NCI-H345 treated with DMSO at 0.1 percent for 48 hours (cell line): ENCODE results near the gene BAK1.

ENCODE experiments used
- DNase-seq: peaks from one replicate; lab custom pipeline; 2025; ENCODE audit not compliant: unreplicated experiment; lab: John Stamatoyannopoulos, UW

The BAK1 gene

DNA sequence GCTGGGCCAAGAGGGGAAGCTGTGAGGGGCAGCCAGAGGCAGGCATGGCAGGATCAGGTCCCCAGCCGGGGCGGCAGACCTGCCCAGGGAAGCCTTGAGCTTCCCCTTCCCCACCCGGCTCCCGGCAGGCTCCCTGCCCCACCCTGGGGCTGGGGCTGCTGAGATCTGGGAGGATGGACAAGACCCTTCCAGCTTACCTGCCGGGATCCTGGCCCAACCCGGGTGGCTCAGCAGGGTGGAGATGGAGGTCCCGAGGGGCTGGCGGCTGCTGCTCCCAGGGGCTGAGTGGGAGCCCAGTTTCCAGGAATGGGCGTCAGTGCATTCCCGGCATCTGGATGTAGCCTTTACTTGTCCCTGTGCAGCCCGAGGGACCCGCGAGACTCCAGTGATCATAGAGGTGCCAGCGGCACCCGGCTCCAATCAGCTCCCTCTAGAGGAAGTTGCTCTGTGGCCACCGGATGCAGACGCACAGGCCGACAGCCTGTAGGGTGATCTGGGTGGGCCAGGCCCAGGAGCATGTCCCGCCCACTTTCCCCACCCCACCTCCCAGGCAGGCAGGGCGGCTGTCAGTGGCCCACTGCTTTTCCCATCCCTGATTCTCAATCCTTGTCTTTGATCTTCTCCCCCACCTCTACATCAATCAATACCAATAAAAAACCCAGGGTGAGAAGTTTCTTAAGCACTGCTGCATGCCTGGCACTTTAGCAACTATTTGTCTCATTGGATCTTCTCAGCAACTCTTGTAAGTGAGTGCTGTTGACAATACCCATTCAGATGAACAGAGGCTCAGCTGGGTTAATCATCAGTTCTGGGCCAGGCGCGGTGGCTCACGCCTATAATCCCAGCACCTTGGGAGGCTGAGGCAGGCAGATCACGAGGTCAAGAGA is at the start of gene BAK1:
TSS of gene BAK1 (minus strand) at position 449 of the 887 bp plus-strand sequence. CDS start 2,672 bp downstream, outside the sequence.
- DNase-seq = peak; percentile 90

- DNase-seq = peak; percentile 60
These were observed 48.4 kb upstream of the BAK1 start for GRCh38 chr6:33628401-33628964.

- no peak for DNase-seq
These were observed 47.8 kb upstream of the BAK1 start for GRCh38 chr6:33627876-33628275.

- no peak for DNase-seq
These were observed 44.8 kb upstream of the BAK1 start for GRCh38 chr6:33624856-33625255.

DNA sequence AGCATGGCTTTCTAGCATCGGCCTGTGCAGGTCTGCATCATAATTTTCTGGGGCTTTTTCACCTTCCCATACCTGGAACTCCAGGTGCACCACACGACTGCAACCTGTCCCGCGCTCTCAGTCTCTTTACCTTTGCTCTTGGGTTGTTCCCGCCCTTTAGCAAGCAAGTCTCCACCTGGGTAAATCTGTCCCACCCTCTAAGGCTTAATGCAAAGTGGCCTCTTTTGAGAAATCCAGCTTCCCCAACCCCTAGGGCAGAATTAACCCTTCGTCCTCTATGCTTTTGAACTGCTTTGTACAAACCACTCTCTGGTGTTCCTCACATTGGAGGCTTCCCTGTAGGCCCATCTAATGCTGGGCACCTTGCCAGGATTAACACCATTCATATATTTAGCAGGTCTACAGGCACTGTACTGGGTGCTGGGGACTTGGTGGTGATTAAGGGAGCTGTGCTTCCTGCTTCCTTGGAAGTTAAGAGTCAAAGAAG is 43.9 kb upstream of the BAK1 start:
- no peak for DNase-seq

DNA sequence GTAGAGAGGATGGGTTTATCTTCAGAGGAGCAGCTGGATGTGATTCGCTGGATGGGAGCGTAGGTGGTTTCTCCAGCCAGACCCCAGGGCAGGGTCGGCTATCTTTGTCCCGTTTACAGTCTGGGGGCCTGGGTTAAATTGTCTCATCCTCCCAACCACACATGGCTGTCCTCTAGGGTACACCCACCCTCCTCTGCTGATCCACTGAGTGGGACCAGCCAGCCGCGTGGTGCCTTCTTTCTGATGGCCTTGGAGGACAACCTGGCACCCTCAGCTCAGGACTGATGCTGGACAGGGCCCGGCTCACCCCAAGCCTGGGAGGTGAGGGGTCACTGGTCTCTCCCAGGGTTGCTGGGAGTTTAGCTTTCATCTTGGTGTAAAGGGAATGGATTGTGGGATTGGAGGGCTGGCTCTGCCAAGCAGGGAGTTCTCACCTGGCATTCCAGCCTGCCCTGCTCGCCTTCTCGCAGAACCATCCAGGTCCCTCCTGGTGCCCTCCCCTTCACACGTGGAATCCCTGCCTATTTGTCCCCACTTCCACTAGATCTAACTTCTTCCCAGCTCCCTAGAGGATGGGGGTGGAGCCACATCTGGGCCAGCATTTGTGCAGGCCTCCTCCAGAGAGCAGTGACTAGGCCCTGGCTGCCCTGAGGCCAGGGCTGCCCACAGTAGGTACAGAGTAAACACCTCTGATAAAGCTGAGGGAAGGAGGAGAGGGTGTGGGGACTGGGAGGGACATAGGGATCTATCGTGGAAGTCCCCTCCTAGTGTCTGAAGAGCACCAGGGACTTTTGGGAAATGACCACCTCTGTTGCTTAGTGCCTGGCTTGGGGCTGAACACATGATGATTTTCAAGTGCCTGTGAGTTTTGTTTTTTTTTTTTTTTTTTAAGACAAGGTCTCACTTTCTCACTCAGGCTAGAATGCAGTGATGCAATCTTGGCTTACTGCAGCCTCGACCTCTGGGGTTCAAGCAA is 42.7 kb upstream of the BAK1 start:
- DNase-seq = no peak

DNA sequence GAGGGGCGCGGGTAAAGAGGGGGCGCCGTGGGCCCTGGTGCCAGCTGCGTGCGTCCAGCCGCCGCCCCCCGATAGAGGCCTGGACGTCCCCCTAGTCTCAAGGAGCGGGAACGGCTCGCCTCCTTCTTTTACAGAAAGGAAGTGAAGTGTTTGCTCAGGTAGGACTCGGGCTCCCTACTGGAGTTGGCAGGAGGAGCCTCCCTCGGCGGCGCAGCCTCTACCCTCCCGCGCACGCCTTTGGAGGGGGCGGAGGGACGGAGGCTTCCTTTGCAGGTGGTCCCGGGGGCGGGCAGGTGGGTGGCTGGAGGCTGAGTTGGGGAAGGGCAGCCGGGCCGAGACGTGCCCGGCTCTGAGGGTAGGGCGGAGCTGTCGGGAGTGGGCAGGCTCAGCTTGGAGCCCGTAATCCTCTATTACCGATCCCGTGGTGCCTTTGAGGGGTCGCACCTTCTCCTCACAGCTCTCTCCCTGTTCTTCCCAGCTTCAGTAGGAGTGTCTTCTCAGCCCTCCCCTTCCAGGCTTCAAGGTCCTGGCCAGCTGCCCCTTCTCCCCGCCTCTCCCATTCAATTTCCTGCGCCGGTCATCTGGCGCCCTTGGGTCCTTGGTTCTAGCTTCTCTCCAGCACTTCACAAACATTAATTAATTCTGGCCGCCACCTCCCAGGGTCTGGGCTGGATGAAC is 41.8 kb upstream of the BAK1 start:
- peak; percentile 22 for DNase-seq

GRCh38 chr6:33620856-33621710 is 41.0 kb upstream of the BAK1 start, which contains the start of gene ITPR3:
Gene ITPR3 (plus strand): TSS chr6:33621322. CDS start chr6:33621603, 281 bp downstream.
- DNase-seq = peak; percentile 27

DNA sequence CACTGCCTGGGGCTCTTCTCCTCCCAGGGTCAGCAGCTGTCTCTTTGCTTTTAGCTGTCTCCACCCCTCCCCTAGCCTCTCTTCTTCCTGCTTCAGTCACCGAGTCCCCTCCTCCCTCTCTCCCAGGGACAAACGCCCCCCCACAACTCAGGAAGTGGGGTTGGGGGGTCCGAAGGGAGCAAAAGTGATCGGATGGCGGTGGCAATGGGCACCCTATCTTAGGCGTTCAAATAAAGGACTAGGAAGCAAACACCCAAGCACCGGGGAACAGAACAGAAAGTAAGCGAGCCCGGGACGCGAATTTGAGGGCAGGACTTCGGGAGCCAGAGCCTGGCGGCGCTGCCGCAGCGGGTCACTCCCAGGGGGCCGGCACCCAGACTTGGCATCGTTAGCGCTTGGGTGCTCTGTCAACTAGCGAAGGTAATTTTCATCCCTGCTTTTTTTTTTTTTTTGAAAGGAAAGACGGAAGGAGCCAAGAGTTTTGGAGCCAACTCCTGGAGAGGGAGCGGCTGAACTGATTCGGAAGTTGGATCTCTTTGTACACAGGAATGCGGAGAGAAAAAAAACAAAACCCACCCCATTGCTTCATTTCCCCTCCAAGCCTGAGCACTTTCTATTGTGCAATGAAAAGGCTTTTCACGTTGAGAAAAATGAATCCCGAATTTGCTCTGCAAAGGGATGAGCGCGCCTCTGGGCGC is 40.2 kb upstream of the BAK1 start:
- peak; percentile 35 for DNase-seq

DNA sequence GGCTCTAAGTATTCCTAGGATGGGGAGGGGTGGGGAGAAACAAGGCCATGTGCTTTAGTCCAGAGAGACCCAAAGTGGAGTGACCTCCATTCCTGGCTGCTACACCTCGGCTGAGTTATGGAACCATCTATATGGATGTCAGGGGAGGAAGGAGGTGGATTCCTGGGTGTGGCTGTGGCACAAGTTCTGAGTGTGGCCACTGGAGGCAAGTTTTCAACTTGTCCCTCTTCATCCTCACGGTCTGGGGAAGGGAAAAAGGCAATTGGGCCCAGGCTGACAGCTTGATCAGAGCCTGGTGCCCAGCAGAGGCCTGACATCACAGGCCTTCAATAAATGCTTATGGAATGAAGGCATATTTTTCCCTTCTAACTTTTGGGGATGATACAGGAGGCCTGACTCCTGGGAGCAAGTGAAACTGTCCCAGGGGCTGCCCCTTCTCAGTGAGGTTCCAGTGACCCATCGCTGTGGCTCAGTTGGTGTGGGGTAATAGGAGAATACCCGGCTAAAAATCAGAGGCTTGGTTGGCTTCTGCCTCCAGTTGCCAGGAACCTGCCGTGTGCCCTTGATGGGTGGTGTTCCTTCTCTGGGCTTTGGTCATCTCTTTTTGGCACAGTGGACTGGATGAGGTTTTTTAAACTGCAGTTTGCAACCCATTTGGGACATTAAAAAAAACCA is 39.2 kb upstream of the BAK1 start:
- DNase-seq = no peak

- DNase-seq = no peak
These were observed 36.8 kb upstream of the BAK1 start for GRCh38 chr6:33616913-33617312.

GRCh38 chr6:33616113-33616512 is 36.0 kb upstream of the BAK1 start:
- no peak for DNase-seq

DNA sequence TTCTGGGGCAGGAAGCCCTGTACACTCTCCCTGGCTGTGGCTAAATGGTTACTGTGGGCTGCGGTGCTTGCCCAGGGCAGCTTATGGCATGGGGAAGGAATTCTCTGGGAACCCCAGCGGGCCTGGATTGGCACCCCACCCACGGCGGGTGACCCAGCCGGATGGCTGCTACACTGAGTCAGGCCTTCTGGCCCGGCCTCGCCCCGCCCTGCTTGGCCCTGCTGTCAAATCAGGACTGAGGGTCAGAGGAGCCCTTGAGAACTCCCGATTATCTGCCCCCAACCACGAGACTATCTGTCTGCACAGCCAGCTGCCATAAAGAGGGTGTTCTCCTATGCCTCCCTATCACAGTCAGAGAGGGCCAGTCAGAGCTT is 33.7 kb upstream of the BAK1 start:
- no peak for DNase-seq

- DNase-seq = no peak
These were observed 33.2 kb upstream of the BAK1 start for GRCh38 chr6:33613146-33613794.

GRCh38 chr6:33610779-33611732 is 31.0 kb upstream of the BAK1 start:
- no peak for DNase-seq

GRCh38 chr6:33610067-33610466 is 30.0 kb upstream of the BAK1 start:
- DNase-seq = no peak

DNA sequence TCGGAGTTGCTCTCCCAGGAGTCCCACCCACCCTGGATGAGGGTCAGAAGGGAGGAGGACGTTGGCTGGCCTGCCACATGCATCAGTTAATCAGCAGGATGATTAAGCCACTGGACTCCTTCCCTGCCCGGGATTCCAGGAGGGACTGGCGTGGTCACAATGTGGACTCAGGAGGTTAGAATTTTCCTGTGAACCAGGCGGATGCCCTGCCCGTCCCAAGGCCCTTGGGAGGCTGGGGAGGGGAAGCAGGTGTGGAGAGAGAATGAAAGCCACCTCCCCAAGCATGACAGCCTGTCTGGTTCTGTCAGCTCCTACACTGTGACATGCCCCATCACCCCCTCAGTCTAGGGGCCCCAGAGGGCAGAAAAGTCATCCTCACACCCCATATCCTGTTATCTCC is 29.5 kb upstream of the BAK1 start:
- DNase-seq = no peak
